HEK293 (cell line): Measurements from ENCODE around the gene ING5.

Experiments
- CTCF ChIA-PET: fragments of 350-600 bp; formaldehyde crosslinking; extraction: SDS; loops from one replicate; lab custom pipeline; 2021; ENCODE audit warnings: antibody characterized with exemption; lab: Yijun Ruan, JAX
- POLR2A ChIA-PET: fragments of 300-600 bp; formaldehyde crosslinking; extraction: SDS; loops from one replicate; lab custom pipeline; 2020; ENCODE audit warnings: antibody characterized with exemption, inconsistent platforms; lab: Yijun Ruan, JAX
- H3K27ac ChIP-seq: fragments of 200-500 bp; sonication (Bioruptor generic); 2 replicates; pipeline ENCODE4 v1.5.1; 2014; ENCODE audit warnings: low read depth, low read length, control low read depth, inconsistent platforms; ENCODE audit errors: extremely low read depth
- H3K36me3 ChIP-seq, 2 experiments: fragments of 200-500 bp in 1 of 2; sonication (Bioruptor generic) in 1 of 2; 1 replicate in 1 of 2; 2 replicates in 1 of 2; pipeline ENCODE4 v1.5.1; 2014 to 2017; ENCODE audit warnings: inconsistent platforms in 2 of 2, low read length in 2 of 2; ENCODE audit not compliant: control insufficient read depth in 2 of 2, insufficient read depth in 1 of 2
- H3K4me1 ChIP-seq: fragments of 200-500 bp; sonication (Bioruptor generic); 2 replicates; pipeline ENCODE4 v1.5.1; 2014; ENCODE audit warnings: mild to moderate bottlenecking, low read length, inconsistent platforms; ENCODE audit not compliant: control insufficient read depth, insufficient read depth
- H3K4me3 ChIP-seq: 2 replicates; pipeline ENCODE4 v1.5.1; 2011; ENCODE audit warnings: low read depth, mild to moderate bottlenecking, control low read depth, low read length, moderate library complexity
- H3K9me3 ChIP-seq: fragments of 200-500 bp; sonication (Bioruptor generic); 2 replicates; pipeline ENCODE4 v1.5.1; 2014; ENCODE audit warnings: low read depth, low read length, inconsistent platforms; ENCODE audit not compliant: control insufficient read depth, insufficient read depth
- ATF2 ChIP-seq: fragments of 450-650 bp; formaldehyde crosslinking; IDR thresholded peaks from 2 replicates; pipeline ENCODE4 v1.5.1; 2016; ENCODE audit warnings: missing biosample characterization, missing genetic modification characterization, low read depth
- SCRT2 ChIP-seq: fragments of 450-650 bp; formaldehyde crosslinking; IDR thresholded peaks from 2 replicates; pipeline ENCODE4 v1.5.1; 2016; ENCODE audit warnings: missing biosample characterization, missing genetic modification characterization
- ZBTB48 ChIP-seq: fragments of 450-650 bp; formaldehyde crosslinking; IDR thresholded peaks from 2 replicates; pipeline ENCODE4 v1.5.1; 2016; ENCODE audit warnings: missing biosample characterization, missing genetic modification characterization
- ZFP69B ChIP-seq: fragments of 450-650 bp; formaldehyde crosslinking; IDR thresholded peaks from 2 replicates; pipeline ENCODE4 v1.5.1; 2016; ENCODE audit warnings: missing biosample characterization, missing genetic modification characterization
- ZNF132 ChIP-seq: fragments of 450-650 bp; formaldehyde crosslinking; IDR thresholded peaks from 2 replicates; pipeline ENCODE4 v1.5.1; 2017; ENCODE audit warnings: missing biosample characterization, missing genetic modification characterization, borderline replicate concordance
- ZNF18 ChIP-seq: fragments of 450-650 bp; formaldehyde crosslinking; IDR thresholded peaks from 2 replicates; pipeline ENCODE4 v1.5.1; 2016; ENCODE audit warnings: missing biosample characterization, missing genetic modification characterization
- ZNF266 ChIP-seq: fragments of 450-650 bp; formaldehyde crosslinking; IDR thresholded peaks from 2 replicates; pipeline ENCODE4 v1.5.1; 2016; ENCODE audit warnings: missing biosample characterization, missing genetic modification characterization, low read depth
- ZNF274 ChIP-seq, 2 experiments: fragments of 200-500 bp in 1 of 2; fragments of 450-650 bp in 1 of 2; sonication (Bioruptor generic) in 1 of 2; formaldehyde crosslinking in 1 of 2; IDR thresholded peaks; 2 replicates each; pipeline versions ENCODE4 v1.5.1 to v1.6.1; 2014 to 2016; ENCODE audit warnings: borderline replicate concordance in 1 of 2, inconsistent platforms in 1 of 2, low read length in 1 of 2, missing biosample characterization in 1 of 2, missing genetic modification characterization in 1 of 2
- ZNF341 ChIP-seq: fragments of 450-650 bp; formaldehyde crosslinking; IDR thresholded peaks from 2 replicates; pipeline ENCODE4; 2016; ENCODE audit warnings: low read depth, missing biosample characterization, missing genetic modification characterization
- ZNF391 ChIP-seq: fragments of 450-650 bp; formaldehyde crosslinking; IDR thresholded peaks from 2 replicates; pipeline ENCODE4 v1.5.1; 2016; ENCODE audit warnings: low read depth, missing biosample characterization, missing genetic modification characterization, borderline replicate concordance
- ZNF600 ChIP-seq: fragments of 450-650 bp; formaldehyde crosslinking; IDR thresholded peaks from 2 replicates; pipeline ENCODE4 v1.5.1; 2016; ENCODE audit warnings: missing biosample characterization, missing genetic modification characterization
- ZNF629 ChIP-seq: fragments of 450-650 bp; formaldehyde crosslinking; IDR thresholded peaks from 2 replicates; pipeline ENCODE4 v1.5.1; 2017; ENCODE audit warnings: missing biosample characterization, missing genetic modification characterization
- ZNF639 ChIP-seq: fragments of 450-650 bp; formaldehyde crosslinking; IDR thresholded peaks from 2 replicates; pipeline ENCODE4 v1.5.1; 2016; ENCODE audit warnings: missing biosample characterization, missing genetic modification characterization
- ZNF776 ChIP-seq: fragments of 450-650 bp; formaldehyde crosslinking; IDR thresholded peaks from 2 replicates; pipeline ENCODE4 v1.5.0; 2017; ENCODE audit warnings: missing biosample characterization, missing genetic modification characterization, borderline replicate concordance
- ZNF777 ChIP-seq: fragments of 450-650 bp; formaldehyde crosslinking; IDR thresholded peaks from 2 replicates; pipeline ENCODE4 v1.5.1; 2017; ENCODE audit warnings: missing biosample characterization, missing genetic modification characterization, borderline replicate concordance
- ZNF837 ChIP-seq: fragments of 450-650 bp; formaldehyde crosslinking; IDR thresholded peaks from 2 replicates; pipeline ENCODE4 v1.5.1; 2016; ENCODE audit warnings: missing biosample characterization, missing genetic modification characterization
- TF ChIP-seq, protein P1 (sequence below): fragments of 450-650 bp; formaldehyde crosslinking; IDR thresholded peaks from 2 replicates; pipeline ENCODE4 v1.5.1; 2016; ENCODE audit warnings: missing biosample characterization, missing genetic modification characterization
- TF ChIP-seq, protein P2 (sequence below): fragments of 450-650 bp; formaldehyde crosslinking; IDR thresholded peaks from 2 replicates; pipeline ENCODE4 v1.5.1; 2016; ENCODE audit warnings: missing biosample characterization, missing genetic modification characterization, borderline replicate concordance
- TF ChIP-seq, protein P3 (sequence below): fragments of 450-650 bp; formaldehyde crosslinking; IDR thresholded peaks from 2 replicates; pipeline ENCODE4 v1.5.1; 2016; ENCODE audit warnings: missing biosample characterization, missing genetic modification characterization
- TF ChIP-seq, protein P4 (sequence below): fragments of 450-650 bp; formaldehyde crosslinking; IDR thresholded peaks from 2 replicates; pipeline ENCODE4 v1.5.1; 2016; ENCODE audit warnings: missing biosample characterization, missing genetic modification characterization

The ING5 gene

DNA sequence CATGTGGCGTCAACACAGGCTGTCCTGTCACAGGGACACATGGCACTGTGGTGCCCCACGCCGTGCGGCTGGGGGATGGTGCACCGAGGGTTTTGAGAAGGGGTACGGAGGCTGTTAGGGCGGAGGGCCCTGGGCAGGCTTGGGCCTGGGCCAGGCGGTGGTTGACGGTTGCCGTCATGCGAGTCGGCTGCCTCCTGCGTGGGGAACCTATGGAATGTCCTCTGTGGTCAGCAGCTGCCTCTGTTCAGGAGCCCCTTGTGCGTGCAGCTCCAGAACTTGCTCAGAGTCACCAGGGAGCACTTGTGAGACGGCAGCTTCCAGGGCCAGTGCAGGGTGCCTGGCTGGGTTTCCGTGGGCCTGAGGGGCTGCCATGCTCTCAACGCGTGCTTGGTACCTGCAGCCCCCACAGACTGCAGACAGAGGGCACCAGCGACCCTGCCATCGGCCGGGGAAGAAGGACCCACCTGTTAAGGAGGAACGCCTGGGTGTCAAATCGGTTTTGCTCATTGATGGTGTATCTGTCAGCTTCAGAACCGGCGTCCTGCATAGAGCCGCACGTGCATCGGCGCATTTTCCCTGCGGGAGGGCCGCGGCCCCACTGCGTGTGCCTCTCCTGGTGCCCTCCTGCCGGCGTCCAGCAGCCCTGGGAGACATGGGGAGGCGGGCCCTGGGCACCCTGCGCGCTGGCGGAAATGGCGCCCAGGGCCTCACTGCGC is 22.6 kb downstream of the ING5 start (continued):
- no peak for TF ChIP-seq ZNF639 (tag by site-specific recombination)
- TF ChIP-seq ZNF18 (tag by site-specific recombination), result no peak
- peak; percentile 46 for TF ChIP-seq SCRT2 (tag by site-specific recombination)
- no peak for TF ChIP-seq ZNF600 (tag by site-specific recombination)
- no peak for TF ChIP-seq ZBTB48 (tag by site-specific recombination)
- TF ChIP-seq ZNF837 (tag by site-specific recombination), result no peak
- TF ChIP-seq, protein P1, sequence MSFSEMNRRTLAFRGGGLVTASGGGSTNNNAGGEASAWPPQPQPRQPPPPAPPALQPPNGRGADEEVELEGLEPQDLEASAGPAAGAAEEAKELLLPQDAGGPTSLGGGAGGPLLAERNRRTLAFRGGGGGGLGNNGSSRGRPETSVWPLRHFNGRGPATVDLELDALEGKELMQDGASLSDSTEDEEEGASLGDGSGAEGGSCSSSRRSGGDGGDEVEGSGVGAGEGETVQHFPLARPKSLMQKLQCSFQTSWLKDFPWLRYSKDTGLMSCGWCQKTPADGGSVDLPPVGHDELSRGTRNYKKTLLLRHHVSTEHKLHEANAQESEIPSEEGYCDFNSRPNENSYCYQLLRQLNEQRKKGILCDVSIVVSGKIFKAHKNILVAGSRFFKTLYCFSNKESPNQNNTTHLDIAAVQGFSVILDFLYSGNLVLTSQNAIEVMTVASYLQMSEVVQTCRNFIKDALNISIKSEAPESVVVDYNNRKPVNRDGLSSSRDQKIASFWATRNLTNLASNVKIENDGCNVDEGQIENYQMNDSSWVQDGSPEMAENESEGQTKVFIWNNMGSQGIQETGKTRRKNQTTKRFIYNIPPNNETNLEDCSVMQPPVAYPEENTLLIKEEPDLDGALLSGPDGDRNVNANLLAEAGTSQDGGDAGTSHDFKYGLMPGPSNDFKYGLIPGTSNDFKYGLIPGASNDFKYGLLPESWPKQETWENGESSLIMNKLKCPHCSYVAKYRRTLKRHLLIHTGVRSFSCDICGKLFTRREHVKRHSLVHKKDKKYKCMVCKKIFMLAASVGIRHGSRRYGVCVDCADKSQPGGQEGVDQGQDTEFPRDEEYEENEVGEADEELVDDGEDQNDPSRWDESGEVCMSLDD (tag by site-specific recombination), result no peak
- no peak for TF ChIP-seq ZNF629 (tag by site-specific recombination)
- peak; percentile 22; the same call in 1 of the 2 replicates for TF ChIP-seq ZFP69B (tag by site-specific recombination)
- TF ChIP-seq ATF2, result no peak

- no peaks in the 10 kb centered on the region for H3K4me1 ChIP-seq
- CTCF ChIA-PET, result interaction anchor here (0.6 to 1.2 kb wide), 4 partner anchors 8 to 153 kb away, joined by 3 to 7 read pairs (median 4); no protein-coding TSS in a partner anchor
- POLR2A ChIA-PET, result interaction anchor here (0.6 kb wide), 1 partner anchor 113 kb away, joined by 3 read pairs; no protein-coding TSS in a partner anchor
- peaks cover 0 to 63% of the 10 kb centered on the region in 2 experiments; a peak in 1 of 3 replicates for H3K36me3 ChIP-seq
- H3K9me3 ChIP-seq, result no peaks in the 10 kb centered on the region
- H3K27ac ChIP-seq, result no peak overlapping the region
- no peak overlapping the region for H3K4me3 ChIP-seq
- TF ChIP-seq ZNF274 (IDR thresholded peaks at IDR 0.05; ENCODE audit: low read length) (no peak), ZNF274 (tag by site-specific recombination; IDR thresholded peaks at IDR 0.05; ENCODE audit: borderline replicate concordance) (no peak), ZNF776 (tag by site-specific recombination) (no peak), ZNF391 (tag by site-specific recombination) (no peak), ZFP69B (tag by site-specific recombination) (no peak), ZNF266 (tag by site-specific recombination) (no peak), ZNF341 (tag by site-specific recombination) (no peak), ZNF132 (tag by site-specific recombination) (no peak), ZNF629 (tag by site-specific recombination) (no peak), ZNF777 (tag by site-specific recombination) (no peak)
- TF ChIP-seq, protein P2, sequence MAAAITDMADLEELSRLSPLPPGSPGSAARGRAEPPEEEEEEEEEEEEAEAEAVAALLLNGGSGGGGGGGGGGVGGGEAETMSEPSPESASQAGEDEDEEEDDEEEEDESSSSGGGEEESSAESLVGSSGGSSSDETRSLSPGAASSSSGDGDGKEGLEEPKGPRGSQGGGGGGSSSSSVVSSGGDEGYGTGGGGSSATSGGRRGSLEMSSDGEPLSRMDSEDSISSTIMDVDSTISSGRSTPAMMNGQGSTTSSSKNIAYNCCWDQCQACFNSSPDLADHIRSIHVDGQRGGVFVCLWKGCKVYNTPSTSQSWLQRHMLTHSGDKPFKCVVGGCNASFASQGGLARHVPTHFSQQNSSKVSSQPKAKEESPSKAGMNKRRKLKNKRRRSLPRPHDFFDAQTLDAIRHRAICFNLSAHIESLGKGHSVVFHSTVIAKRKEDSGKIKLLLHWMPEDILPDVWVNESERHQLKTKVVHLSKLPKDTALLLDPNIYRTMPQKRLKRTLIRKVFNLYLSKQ, result no peak
- TF ChIP-seq, protein P3, sequence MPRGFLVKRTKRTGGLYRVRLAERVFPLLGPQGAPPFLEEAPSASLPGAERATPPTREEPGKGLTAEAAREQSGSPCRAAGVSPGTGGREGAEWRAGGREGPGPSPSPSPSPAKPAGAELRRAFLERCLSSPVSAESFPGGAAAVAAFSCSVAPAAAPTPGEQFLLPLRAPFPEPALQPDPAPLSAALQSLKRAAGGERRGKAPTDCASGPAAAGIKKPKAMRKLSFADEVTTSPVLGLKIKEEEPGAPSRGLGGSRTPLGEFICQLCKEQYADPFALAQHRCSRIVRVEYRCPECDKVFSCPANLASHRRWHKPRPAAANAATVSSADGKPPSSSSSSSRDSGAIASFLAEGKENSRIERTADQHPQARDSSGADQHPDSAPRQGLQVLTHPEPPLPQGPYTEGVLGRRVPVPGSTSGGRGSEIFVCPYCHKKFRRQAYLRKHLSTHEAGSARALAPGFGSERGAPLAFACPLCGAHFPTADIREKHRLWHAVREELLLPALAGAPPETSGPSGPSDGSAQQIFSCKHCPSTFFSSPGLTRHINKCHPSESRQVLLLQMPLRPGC (tag by site-specific recombination), result no peak
- TF ChIP-seq, protein P4, sequence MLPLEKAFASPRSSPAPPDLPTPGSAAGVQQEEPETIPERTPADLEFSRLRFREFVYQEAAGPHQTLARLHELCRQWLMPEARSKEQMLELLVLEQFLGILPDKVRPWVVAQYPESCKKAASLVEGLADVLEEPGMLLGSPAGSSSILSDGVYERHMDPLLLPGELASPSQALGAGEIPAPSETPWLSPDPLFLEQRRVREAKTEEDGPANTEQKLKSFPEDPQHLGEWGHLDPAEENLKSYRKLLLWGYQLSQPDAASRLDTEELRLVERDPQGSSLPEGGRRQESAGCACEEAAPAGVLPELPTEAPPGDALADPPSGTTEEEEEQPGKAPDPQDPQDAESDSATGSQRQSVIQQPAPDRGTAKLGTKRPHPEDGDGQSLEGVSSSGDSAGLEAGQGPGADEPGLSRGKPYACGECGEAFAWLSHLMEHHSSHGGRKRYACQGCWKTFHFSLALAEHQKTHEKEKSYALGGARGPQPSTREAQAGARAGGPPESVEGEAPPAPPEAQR, result no peak
These were observed 23.4 kb downstream of the ING5 start for GRCh38 chr2:241724975-241725870.
